Panc1 (cell line): ENCODE results near the gene ACP7. TPM values are rescaled to one million over a fixed set of nuclear protein-coding genes. Genes with fewer than 3 reads are reported as not detected.

ENCODE experiments used
- ATAC-seq: fragments of 200-7000 bp; cut with Tn5 transposase; 2 replicates; pipeline ENCODE4 v1.9.1; 2020; ENCODE audit warnings: mild to moderate bottlenecking, moderate library complexity
- BruUV-seq: library from RNA; stranded (reverse); fragments of 400-500 nt; replicated peaks from 2 replicates; lab custom pipeline; 2021; lab: Mats Ljungman, UMichigan
- CTCF ChIA-PET: fragments of 300-600 bp; sonication (Branson Sonifier 250); formaldehyde crosslinking; loops from one replicate; lab custom pipeline; 2022; ENCODE audit warnings: antibody characterized with exemption; lab: Charles Lee
- POLR2A ChIA-PET: fragments of 300-600 bp; sonication (Branson Sonifier 250); formaldehyde crosslinking; loops from one replicate; lab custom pipeline; 2022; ENCODE audit warnings: antibody characterized with exemption; lab: Charles Lee
- DNase-seq: peaks from one replicate; pipeline ENCODE4 v3.0.0-alpha.2; 2010; ENCODE audit warnings: low read depth, low spot score
- H3K27ac ChIP-seq: 2 replicates; pipeline ENCODE4 v1.5.1; 2011; ENCODE audit warnings: mild to moderate bottlenecking, low read length, inconsistent platforms
- H3K27me3 ChIP-seq: fragments of 200-500 bp; sonication (Bioruptor generic); 2 replicates; pipeline ENCODE4 v1.6.0; 2014; ENCODE audit warnings: low read length, inconsistent platforms; ENCODE audit not compliant: control insufficient read depth, insufficient read depth
- H3K36me3 ChIP-seq: fragments of 200-500 bp; sonication (Bioruptor generic); 2 replicates; pipeline ENCODE4 v1.5.1; 2014; ENCODE audit warnings: inconsistent platforms, mild to moderate bottlenecking, low read length, moderate library complexity; ENCODE audit not compliant: control insufficient read depth, insufficient read depth
- H3K4me1 ChIP-seq: 2 replicates; pipeline ENCODE4 v1.5.1; 2011; ENCODE audit warnings: inconsistent platforms, mild to moderate bottlenecking, low read length, moderate library complexity; ENCODE audit not compliant: control insufficient read depth, insufficient read depth
- H3K4me3 ChIP-seq, 2 experiments: 2 replicates each; pipeline ENCODE4 v1.5.1; 2011 to 2012; ENCODE audit warnings: low read depth in 2 of 2, low read length in 2 of 2, mild to moderate bottlenecking in 2 of 2, inconsistent platforms in 1 of 2, moderate library complexity in 1 of 2
- H3K9me3 ChIP-seq: fragments of 200-500 bp; sonication (Bioruptor generic); 2 replicates; pipeline ENCODE4 v1.5.1; 2014; ENCODE audit warnings: low read depth, mild to moderate bottlenecking, inconsistent platforms, low read length, moderate library complexity; ENCODE audit not compliant: control insufficient read depth, insufficient read depth
- CTCF ChIP-seq: fragments of 450-650 bp; IDR thresholded peaks from 2 replicates; pipeline ENCODE4 v1.5.1; 2017; ENCODE audit warnings: mild to moderate bottlenecking
- POLR2AphosphoS5 ChIP-seq: IDR thresholded peaks from 2 replicates; pipeline ENCODE4 v1.6.1; 2012; ENCODE audit warnings: mild to moderate bottlenecking, low read depth, low read length, moderate library complexity
- REST ChIP-seq, 2 experiments: IDR thresholded peaks; 2 replicates each; pipeline ENCODE4 v1.6.1; 2011 to 2012; ENCODE audit warnings: low read depth in 2 of 2, control low read depth in 1 of 2, low read length in 1 of 2, mild to moderate bottlenecking in 1 of 2, moderate library complexity in 1 of 2; ENCODE audit not compliant: insufficient read depth in 1 of 2
- SIN3A ChIP-seq: IDR thresholded peaks from 2 replicates; pipeline ENCODE4 v1.6.1; 2012; ENCODE audit warnings: low read depth, mild to moderate bottlenecking, low read length, moderate library complexity, borderline replicate concordance; ENCODE audit not compliant: insufficient read depth
- TCF7L2 ChIP-seq: IDR thresholded peaks from 2 replicates; pipeline ENCODE4 v1.6.1; 2011; ENCODE audit warnings: mild to moderate bottlenecking, low read depth, low read length, inconsistent platforms
- in situ Hi-C: cut with HindIII; loops from 2 replicates; pipeline ENCODE4 v1.10.0; 2016; ENCODE audit warnings: low sequenced_read_pairs, low pct_unique_long_range_greater_than_20kb
- intact Hi-C: fragments of 100-400 bp; cut with micrococcal nuclease; formaldehyde crosslinking; loops from one replicate; pipeline ENCODE4 v1.10.0; 2022; ENCODE audit not compliant: unreplicated experiment
- total RNA-seq: library from RNA; stranded (reverse); gene quantifications from one replicate; pipeline ENCODE4 v1.2.1, GENCODE V29; 2021; ENCODE audit not compliant: unreplicated experiment

The ACP7 gene
- total RNA-seq, 1 experiment from 2014 or later = 10.3 TPM

- peak; percentile 4; the same call in 1 of the 2 replicates for ATAC-seq
- Histone ChIP-seq H3K27ac (peak overlapping the region; percentile 89), H3K4me1 (peaks cover 65% of the 10 kb centered on the region), H3K4me3 (peak overlapping the region; percentile 63 to 90), H3K9me3 (no peaks in the 10 kb centered on the region), H3K27me3 (no peaks in the 10 kb centered on the region), H3K36me3 (no peaks in the 10 kb centered on the region)
- TF ChIP-seq POLR2AphosphoS5 (no peak), SIN3A (no peak)
- POLR2A ChIA-PET = interaction anchor here (0.7 to 1.0 kb wide), 2 partner anchors 12 to 18 kb away, joined by 3 read pairs; no protein-coding TSS in a partner anchor
- no TSS peak for BruUV-seq
- in situ Hi-C loops = no loop called here
- no peak for DNase-seq
- CTCF ChIA-PET = interaction anchor here (0.6 kb wide), 1 partner anchor 72 kb away, joined by 3 read pairs; no protein-coding TSS in a partner anchor
- intact Hi-C loops = no loop called here
Observed at GRCh38 chr19:39127812-39128515, 43.8 kb downstream of the ACP7 start.

- Histone ChIP-seq H3K9me3 (no peaks in the 10 kb centered on the region), H3K27me3 (no peaks in the 10 kb centered on the region), H3K27ac (peak overlapping the region; percentile 15), H3K4me3 (no peak overlapping the region), H3K4me1 (peaks cover 71% of the 10 kb centered on the region), H3K36me3 (no peaks in the 10 kb centered on the region)
- intact Hi-C loops (no loop called here), in situ Hi-C loops (no loop called here)
- ATAC-seq = no peak
- TF ChIP-seq SIN3A = no peak
- TF ChIP-seq CTCF = no peak
- no peak for TF ChIP-seq TCF7L2
- TF ChIP-seq REST (IDR thresholded peaks at IDR 0.05; ENCODE audit: insufficient read depth in 1 of 2, low read depth in 2 of 2, low read length in 1 of 2) = no peak
- TF ChIP-seq POLR2AphosphoS5 = no peak
- BruUV-seq = no TSS peak
- ChIA-PET CTCF (interaction anchor here (0.5 to 0.6 kb wide), 3 partner anchors 71 to 220 kb away, joined by 3 to 4 read pairs (median 3); no protein-coding TSS in a partner anchor), POLR2A (interaction anchor here (0.5 to 1.2 kb wide), 4 partner anchors 11 to 29 kb away, joined by 3 to 7 read pairs (median 4); no protein-coding TSS in a partner anchor)
- DNase-seq = no peak
Observed at GRCh38 chr19:39128516-39129079, 44.4 kb downstream of the ACP7 start.
